VCaP (cell line): Measurements from ENCODE around the gene SLC16A6.

ENCODE experiments used
- H3K27ac ChIP-seq: fragments of 450-650 bp; 2 replicates; pipeline ENCODE4 v1.5.1; 2017
- CTCF ChIP-seq: fragments of 450-650 bp; conservative IDR thresholded peaks from 2 replicates; pipeline ENCODE4 v1.5.1; 2017; ENCODE audit warnings: mild to moderate bottlenecking, moderate library complexity

The SLC16A6 gene

GRCh38 chr17:68293490-68294195 is 2.7 kb upstream of the SLC16A6 start:
- H3K27ac ChIP-seq: no peak overlapping the region
- no peak for TF ChIP-seq CTCF

- peak overlapping the region; percentile 89 for H3K27ac ChIP-seq
- TF ChIP-seq CTCF: no peak
These were observed 1.7 kb upstream of the SLC16A6 start for GRCh38 chr17:68292689-68293040.

GRCh38 chr17:68291836-68292688 is 1.1 kb upstream of the SLC16A6 start:
- TF ChIP-seq CTCF: peak; percentile 27; the same call in 1 of the 2 replicates
- peak overlapping the region; percentile 89 for H3K27ac ChIP-seq

- TF ChIP-seq CTCF: no peak
These were observed 516 bp downstream of the SLC16A6 start for GRCh38 chr17:68290268-68290954.

GRCh38 chr17:68289936-68290267 is 1.0 kb downstream of the SLC16A6 start:
- no peak for TF ChIP-seq CTCF
- H3K27ac ChIP-seq: peak overlapping the region; percentile 89; the same call in 1 of the 2 replicates

More at GRCh38 chr17:68290268-68290954, 516 bp downstream of the SLC16A6 start:
- H3K27ac ChIP-seq: peak overlapping the region; percentile 89

- no peak for TF ChIP-seq CTCF
- no peak overlapping the region for H3K27ac ChIP-seq
These were observed 1.5 kb downstream of the SLC16A6 start for GRCh38 chr17:68289473-68289872.

GRCh38 chr17:68288804-68289203 is 2.1 kb downstream of the SLC16A6 start:
- H3K27ac ChIP-seq: no peak overlapping the region
- no peak for TF ChIP-seq CTCF
